Measurements from ENCODE around the gene OR10D3. TPM values are rescaled to one million over a fixed set of nuclear protein-coding genes. Genes with fewer than 3 reads are reported as not detected.

Gene OR10D3
- total and polyA plus RNA-seq, 5 experiments from 2014 or later, result not detected

Other genes starting within 250 kb of the OR10D3 start
- not detected for gene OR4D5, start 243.7 kb upstream of the OR10D3 start, total RNA-seq
- gene OR4D5, start 243.7 kb upstream of the OR10D3 start, polyA plus RNA-seq, result not detected
- not detected for gene OR6T1, start 239.5 kb upstream of the OR10D3 start, total RNA-seq
- gene OR6T1, start 239.5 kb upstream of the OR10D3 start, polyA plus RNA-seq, result not detected
- not detected for gene OR10S1, start 205.6 kb upstream of the OR10D3 start, total RNA-seq
- not detected for gene OR10S1, start 205.6 kb upstream of the OR10D3 start, polyA plus RNA-seq
- gene OR10G6, start 188.2 kb upstream of the OR10D3 start, total RNA-seq, result not detected
- not detected for gene OR10G6, start 188.2 kb upstream of the OR10D3 start, polyA plus RNA-seq
- gene OR10G4, start 170.3 kb upstream of the OR10D3 start, total RNA-seq, result not detected
- gene OR10G4, start 170.3 kb upstream of the OR10D3 start, polyA plus RNA-seq, result not detected
- not detected for gene OR10G9, start 160.3 kb upstream of the OR10D3 start, total RNA-seq
- gene OR10G9, start 160.3 kb upstream of the OR10D3 start, polyA plus RNA-seq, result not detected
- not detected for gene OR10G8, start 156.5 kb upstream of the OR10D3 start, total RNA-seq
- not detected for gene OR10G8, start 156.5 kb upstream of the OR10D3 start, polyA plus RNA-seq
- gene OR10G7, start 142.0 kb upstream of the OR10D3 start, total RNA-seq, result not detected
- gene OR10G7, start 142.0 kb upstream of the OR10D3 start, polyA plus RNA-seq, result not detected
- gene VWA5A, start 67.9 kb upstream of the OR10D3 start, total RNA-seq, result 1 to 10 TPM; 7.9 to 8.9 TPM
- 10 to 100 TPM in 1 of 3 donors, 1 to 10 TPM in 2; 5.8 to 10.8 (median 9.1) TPM for gene VWA5A, start 67.9 kb upstream of the OR10D3 start, polyA plus RNA-seq
- not detected for gene OR8G1, start 57.8 kb downstream of the OR10D3 start, total RNA-seq
- gene OR8G1, start 57.8 kb downstream of the OR10D3 start, polyA plus RNA-seq, result not detected
- not detected for gene OR8G5, start 73.0 kb downstream of the OR10D3 start, total RNA-seq
- gene OR8G5, start 73.0 kb downstream of the OR10D3 start, polyA plus RNA-seq, result not detected
- gene OR8D1, start 130.6 kb downstream of the OR10D3 start, total RNA-seq, result not detected
- gene OR8D1, start 130.6 kb downstream of the OR10D3 start, polyA plus RNA-seq, result not detected
- gene OR8D2, start 136.9 kb downstream of the OR10D3 start, total RNA-seq, result not detected
- gene OR8D2, start 136.9 kb downstream of the OR10D3 start, polyA plus RNA-seq, result not detected
- not detected for gene OR8B2, start 201.2 kb downstream of the OR10D3 start, total RNA-seq
- gene OR8B2, start 201.2 kb downstream of the OR10D3 start, polyA plus RNA-seq, result not detected
- gene OR8B3, start 215.7 kb downstream of the OR10D3 start, total RNA-seq, result not detected
- not detected for gene OR8B3, start 215.7 kb downstream of the OR10D3 start, polyA plus RNA-seq
- not detected for gene OR8B4, start 241.5 kb downstream of the OR10D3 start, total RNA-seq
- not detected for gene OR8B4, start 241.5 kb downstream of the OR10D3 start, polyA plus RNA-seq

All from naive thymus-derived CD8-positive, alpha-beta T cell (primary cell).